PC-3 (cell line): ENCODE data around the gene PPP2R5A. TPM values are rescaled to one million over a fixed set of nuclear protein-coding genes. Genes with fewer than 3 reads are reported as not detected.

Source experiments
- ATAC-seq: fragments of 200-7000 bp; cut with Tn5 transposase; 2 replicates; pipeline ENCODE4 v1.9.1; 2020; ENCODE audit warnings: mild to moderate bottlenecking, moderate library complexity
- BruUV-seq: library from RNA; stranded (reverse); fragments of 400-500 nt; replicated peaks from 2 replicates; lab custom pipeline; 2021; lab: Mats Ljungman, UMichigan
- CTCF ChIA-PET: fragments of 300-600 bp; sonication (Branson Sonifier 250); formaldehyde crosslinking; loops from one replicate; lab custom pipeline; 2022; ENCODE audit warnings: antibody characterized with exemption; lab: Charles Lee
- POLR2A ChIA-PET: fragments of 300-600 bp; sonication (Branson Sonifier 250); formaldehyde crosslinking; loops from one replicate; lab custom pipeline; 2022; ENCODE audit warnings: antibody characterized with exemption; ENCODE audit not compliant: unreplicated experiment; lab: Charles Lee
- DNase-seq: peaks from one replicate; pipeline ENCODE4 v3.0.0-alpha.2; 2015
- H2AFZ ChIP-seq: fragments of 300-600 bp; sonication (generic); 2 replicates; pipeline ENCODE4 v1.6.0; 2016; ENCODE audit warnings: antibody characterized with exemption, low read length
- H3F3A ChIP-seq: fragments of 300-600 bp; sonication (generic); one replicate; pipeline ENCODE4 v1.6.0; 2017; ENCODE audit warnings: antibody characterized with exemption, low read length, control low read depth, mild to moderate bottlenecking; ENCODE audit not compliant: unreplicated experiment
- H3K27ac ChIP-seq: fragments of 300-600 bp; sonication (generic); 2 replicates; pipeline ENCODE4 v1.5.1; 2016; ENCODE audit warnings: mild to moderate bottlenecking, low read length
- H3K27me3 ChIP-seq: fragments of 300-600 bp; sonication (generic); 2 replicates; pipeline ENCODE4 v1.6.1; 2016; ENCODE audit warnings: low read length, mixed read lengths
- H3K36me3 ChIP-seq: fragments of 300-600 bp; sonication (generic); 2 replicates; pipeline ENCODE4 v1.6.1; 2016; ENCODE audit warnings: low read depth, mixed run types, low read length, mixed read lengths
- H3K4me1 ChIP-seq: fragments of 300-600 bp; sonication (generic); 2 replicates; pipeline ENCODE4 v1.5.1; 2016; ENCODE audit warnings: low read length; ENCODE audit not compliant: insufficient read depth
- H3K4me2 ChIP-seq: fragments of 300-600 bp; sonication (generic); 2 replicates; pipeline ENCODE4 v1.6.0; 2016; ENCODE audit warnings: low read length
- H3K4me3 ChIP-seq: fragments of 300-600 bp; sonication (generic); 2 replicates; pipeline ENCODE4 v1.5.1; 2016; ENCODE audit warnings: mild to moderate bottlenecking, low read length, mixed read lengths
- H3K79me2 ChIP-seq: fragments of 300-600 bp; sonication (generic); 2 replicates; pipeline ENCODE4 v1.6.1; 2017; ENCODE audit warnings: low read length, mixed read lengths
- H3K9ac ChIP-seq: fragments of 300-600 bp; sonication (generic); 2 replicates; pipeline ENCODE4 v1.6.0; 2016; ENCODE audit warnings: mild to moderate bottlenecking, low read length
- H3K9me2 ChIP-seq: fragments of 300-600 bp; sonication (generic); replicated peaks from 2 replicates; pipeline ENCODE4 v1.6.1; 2016; ENCODE audit warnings: mixed run types, low read length, mixed read lengths
- H3K9me3 ChIP-seq: fragments of 300-600 bp; sonication (generic); 2 replicates; pipeline ENCODE4 v1.6.1; 2016; ENCODE audit warnings: low read length, mixed read lengths
- H4K20me1 ChIP-seq: fragments of 300-600 bp; sonication (generic); 2 replicates; pipeline ENCODE4 v1.6.1; 2016; ENCODE audit warnings: low read length, mixed read lengths
- EZH2 ChIP-seq: fragments of 300-600 bp; sonication (generic); IDR thresholded peaks from one replicate; pipeline ENCODE4 v1.6.1; 2017; ENCODE audit warnings: antibody characterized with exemption, mild to moderate bottlenecking, low read length; ENCODE audit not compliant: unreplicated experiment
- EZH2phosphoT487 ChIP-seq: fragments of 300-600 bp; sonication (generic); IDR thresholded peaks from 2 replicates; pipeline ENCODE4 v1.6.1; 2018; ENCODE audit warnings: mild to moderate bottlenecking, antibody characterized with exemption, low read length, borderline replicate concordance
- intact Hi-C: fragments of 100-400 bp; cut with micrococcal nuclease; formaldehyde crosslinking; loops from 2 replicates; pipeline ENCODE4 v1.9.0; 2023
- total RNA-seq: library from RNA; depleted of rRNA; stranded (reverse); fragments of >200 nt; gene quantifications from 2 replicates; pipeline ENCODE4 v1.2.3, GENCODE V29; 2014
- TF ChIP-seq, protein P1 (sequence below): fragments of 300-600 bp; sonication (generic); conservative IDR thresholded peaks from 2 replicates; pipeline ENCODE4 v1.5.1; 2017; ENCODE audit warnings: antibody characterized with exemption, low read depth, mild to moderate bottlenecking, low read length

PPP2R5A gene
- total RNA-seq, 1 experiment from 2014 or later: 44.0 TPM

DNA sequence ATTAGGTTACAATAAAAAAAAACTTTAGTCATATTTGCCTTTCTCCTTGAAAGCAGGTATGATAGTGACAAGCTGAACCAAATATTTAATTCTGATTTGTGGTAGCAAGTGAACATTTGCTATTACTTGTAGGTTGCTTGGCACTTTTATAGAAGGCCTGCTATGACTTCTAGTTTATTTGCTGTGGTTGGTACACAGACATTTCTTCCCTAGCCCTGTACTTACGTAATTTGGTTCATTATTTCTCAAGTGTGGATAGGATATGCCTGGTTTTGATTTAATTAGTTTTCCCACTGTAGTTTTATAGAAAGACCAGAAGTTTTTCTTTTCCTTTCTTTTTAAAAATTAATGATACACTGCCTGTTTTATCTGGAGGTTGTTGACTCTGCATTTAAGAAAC, 55.9 kb downstream of the PPP2R5A start:
- no peaks in the 10 kb centered on the region for H3F3A ChIP-seq
- no peaks in the 10 kb centered on the region for H4K20me1 ChIP-seq
- H3K27ac ChIP-seq: no peak overlapping the region
- no peaks in the 10 kb centered on the region for H3K4me1 ChIP-seq
- no peak for ATAC-seq
- H3K79me2 ChIP-seq: no peaks in the 10 kb centered on the region
- H3K9ac ChIP-seq: no peak overlapping the region
- H3K9me2 ChIP-seq: no peaks in the 10 kb centered on the region
- H3K27me3 ChIP-seq: no peaks in the 10 kb centered on the region
- H2AFZ ChIP-seq: no peak overlapping the region
- no peak for DNase-seq
- no peak overlapping the region for H3K4me3 ChIP-seq
- peaks cover 7% of the 10 kb centered on the region for H3K36me3 ChIP-seq
- ChIA-PET POLR2A (no interaction called here), CTCF (interaction anchor here (0.6 kb wide), 1 partner anchor 287 kb away, joined by 3 read pairs; no protein-coding TSS in a partner anchor)
- TF ChIP-seq EZH2phosphoT487: no peak
- no peak for TF ChIP-seq EZH2
- TF ChIP-seq, protein P1, sequence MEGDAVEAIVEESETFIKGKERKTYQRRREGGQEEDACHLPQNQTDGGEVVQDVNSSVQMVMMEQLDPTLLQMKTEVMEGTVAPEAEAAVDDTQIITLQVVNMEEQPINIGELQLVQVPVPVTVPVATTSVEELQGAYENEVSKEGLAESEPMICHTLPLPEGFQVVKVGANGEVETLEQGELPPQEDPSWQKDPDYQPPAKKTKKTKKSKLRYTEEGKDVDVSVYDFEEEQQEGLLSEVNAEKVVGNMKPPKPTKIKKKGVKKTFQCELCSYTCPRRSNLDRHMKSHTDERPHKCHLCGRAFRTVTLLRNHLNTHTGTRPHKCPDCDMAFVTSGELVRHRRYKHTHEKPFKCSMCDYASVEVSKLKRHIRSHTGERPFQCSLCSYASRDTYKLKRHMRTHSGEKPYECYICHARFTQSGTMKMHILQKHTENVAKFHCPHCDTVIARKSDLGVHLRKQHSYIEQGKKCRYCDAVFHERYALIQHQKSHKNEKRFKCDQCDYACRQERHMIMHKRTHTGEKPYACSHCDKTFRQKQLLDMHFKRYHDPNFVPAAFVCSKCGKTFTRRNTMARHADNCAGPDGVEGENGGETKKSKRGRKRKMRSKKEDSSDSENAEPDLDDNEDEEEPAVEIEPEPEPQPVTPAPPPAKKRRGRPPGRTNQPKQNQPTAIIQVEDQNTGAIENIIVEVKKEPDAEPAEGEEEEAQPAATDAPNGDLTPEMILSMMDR: no peak
- H3K4me2 ChIP-seq: no peak overlapping the region
- intact Hi-C loops: no loop called here
- no TSS peak for BruUV-seq
- no peaks in the 10 kb centered on the region for H3K9me3 ChIP-seq

DNA sequence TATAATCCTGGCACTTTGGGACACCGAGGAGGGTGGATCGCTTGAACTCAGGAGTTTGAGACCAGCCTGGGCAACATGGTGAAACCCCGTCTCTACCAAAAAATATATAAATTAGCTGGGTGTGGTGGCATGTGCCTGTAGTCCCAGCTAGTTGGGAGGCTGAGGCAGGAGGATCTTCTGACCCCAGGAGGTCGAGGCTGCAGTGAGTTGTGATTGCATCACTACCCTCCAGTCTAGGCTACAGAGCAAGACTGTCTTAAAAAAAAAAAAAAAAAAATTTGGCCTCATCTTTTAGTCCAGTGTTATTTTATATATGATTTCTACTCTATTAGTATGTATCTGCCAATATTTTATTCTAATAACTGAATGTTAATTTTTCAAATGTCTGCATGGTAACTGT, 59.7 kb downstream of the PPP2R5A start:
- 0 out of 2 replicates have a peak, but pooled peaks cover 3% of the 10 kb centered on the region for H4K20me1 ChIP-seq
- peaks cover 10% of the 10 kb centered on the region for H3K36me3 ChIP-seq
- H2AFZ ChIP-seq: no peak overlapping the region
- ATAC-seq (no peak), DNase-seq (no peak)
- no peak for TF ChIP-seq EZH2phosphoT487
- TF ChIP-seq, protein P1: no peak
- TF ChIP-seq EZH2: no peak
- H3K4me2 ChIP-seq: no peak overlapping the region
- no peak overlapping the region for H3K4me3 ChIP-seq
- H3K9me3 ChIP-seq: no peaks in the 10 kb centered on the region
- H3K27ac ChIP-seq: no peak overlapping the region
- no peak overlapping the region for H3K9ac ChIP-seq
- no peaks in the 10 kb centered on the region for H3F3A ChIP-seq
- POLR2A ChIA-PET: no interaction called here
- H3K79me2 ChIP-seq: no peaks in the 10 kb centered on the region
- no TSS peak for BruUV-seq
- intact Hi-C loops: no loop called here
- CTCF ChIA-PET: interaction anchor here (1.0 kb wide), 1 partner anchor 274 kb away, joined by 3 read pairs; no protein-coding TSS in a partner anchor
- no peaks in the 10 kb centered on the region for H3K9me2 ChIP-seq
- no peaks in the 10 kb centered on the region for H3K4me1 ChIP-seq
- no peaks in the 10 kb centered on the region for H3K27me3 ChIP-seq

DNA sequence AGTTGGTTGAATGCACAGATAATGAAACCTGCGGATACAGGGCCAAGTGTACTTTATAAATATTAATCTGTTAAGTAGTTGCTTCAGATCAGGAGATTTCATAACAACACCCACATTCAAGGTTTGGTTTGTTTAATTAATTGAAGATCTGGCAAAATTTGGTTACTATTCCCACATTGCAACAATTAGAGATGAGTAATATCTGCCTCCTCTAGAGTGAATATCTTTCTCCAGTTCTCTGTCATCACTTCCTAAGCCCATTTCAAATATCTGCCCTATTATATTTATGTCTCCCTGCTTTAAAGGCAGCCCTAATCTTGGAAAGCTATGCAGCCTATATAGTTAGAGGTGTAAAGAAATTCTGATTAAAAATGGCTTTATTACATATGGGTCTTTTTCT, 61.4 kb downstream of the PPP2R5A start:
- H3K4me3 ChIP-seq: no peak overlapping the region

More for the DNA sequence above, 61.4 kb downstream of the PPP2R5A start:
- Histone ChIP-seq H3K9ac (no peak overlapping the region), H3K4me2 (no peak overlapping the region), H3F3A (no peaks in the 10 kb centered on the region), H3K4me1 (no peaks in the 10 kb centered on the region), H3K9me2 (no peaks in the 10 kb centered on the region), H3K27me3 (no peaks in the 10 kb centered on the region), H2AFZ (no peak overlapping the region), H3K9me3 (no peaks in the 10 kb centered on the region), H3K79me2 (no peaks in the 10 kb centered on the region), H3K36me3 (peaks cover 10% of the 10 kb centered on the region), H3K27ac (no peak overlapping the region), H4K20me1 (0 out of 2 replicates have a peak, but pooled peaks cover 3% of the 10 kb centered on the region)
- ATAC-seq: no peak
- ChIA-PET POLR2A (no interaction called here), CTCF (no interaction called here)
- TF ChIP-seq EZH2 (no peak), EZH2phosphoT487 (no peak)
- TF ChIP-seq, protein P1: no peak
- no TSS peak for BruUV-seq
- DNase-seq: no peak
- intact Hi-C loops: no loop called here
